ENCODE results near the gene BABAM1. TPM values are rescaled to one million over a fixed set of nuclear protein-coding genes. Genes with fewer than 3 reads are reported as not detected.

The BABAM1 gene
- total and polyA plus RNA-seq, 2 of the 4 experiments (the other 2 are of a cell fraction) = 95.1 to 101 TPM

Other genes starting within 250 kb of the BABAM1 start
- 0.28 and 0.36 TPM in 2 replicates for gene CPAMD8, start 240.6 kb upstream of the BABAM1 start, total RNA-seq (2012; rRNA removed)
- gene CPAMD8, start 240.6 kb upstream of the BABAM1 start, polyA plus RNA-seq (2012; rRNA removed) = 0.63 and 0.79 TPM in 2 replicates
- 3.4 and 3.9 TPM in 2 replicates for gene HAUS8, start 192.0 kb upstream of the BABAM1 start, total RNA-seq (2012; rRNA removed)
- gene HAUS8, start 192.0 kb upstream of the BABAM1 start, polyA plus RNA-seq (2012; rRNA removed) = 12.8 and 14.2 TPM in 2 replicates
- gene MYO9B, start 191.7 kb upstream of the BABAM1 start, total RNA-seq (2012; rRNA removed) = 59.7 and 61.8 TPM in 2 replicates
- gene MYO9B, start 191.7 kb upstream of the BABAM1 start, polyA plus RNA-seq (2012; rRNA removed) = 77.8 and 91.3 TPM in 2 replicates
- 17.2 and 18.1 TPM in 2 replicates for gene USE1, start 52.1 kb upstream of the BABAM1 start, total RNA-seq (2012; rRNA removed)
- gene USE1, start 52.1 kb upstream of the BABAM1 start, polyA plus RNA-seq (2012; rRNA removed) = 24.2 and 28.7 TPM in 2 replicates
- 0.83 and 1.1 TPM in 2 replicates for gene OCEL1, start 41.2 kb upstream of the BABAM1 start, total RNA-seq (2012; rRNA removed)
- gene OCEL1, start 41.2 kb upstream of the BABAM1 start, polyA plus RNA-seq (2012; rRNA removed) = 5.7 and 7.2 TPM in 2 replicates
- gene NR2F6, start 21.5 kb upstream of the BABAM1 start, total RNA-seq (2012; rRNA removed) = 8.4 and 10.0 TPM in 2 replicates
- 20.5 and 28.5 TPM in 2 replicates for gene NR2F6, start 21.5 kb upstream of the BABAM1 start, polyA plus RNA-seq (2012; rRNA removed)
- not detected in 2 replicates for gene USHBP1, start 2.7 kb upstream of the BABAM1 start, total RNA-seq (2012; rRNA removed)
- gene USHBP1, start 2.7 kb upstream of the BABAM1 start, polyA plus RNA-seq (2012; rRNA removed) = not detected in 2 replicates
- gene ANKLE1, start 14.5 kb downstream of the BABAM1 start, total RNA-seq (2012; rRNA removed) = under 0.01 and 0.28 TPM in 2 replicates
- gene ANKLE1, start 14.5 kb downstream of the BABAM1 start, polyA plus RNA-seq (2012; rRNA removed) = 0.87 and 1.0 TPM in 2 replicates
- gene ABHD8, start 36.0 kb downstream of the BABAM1 start, total RNA-seq (2012; rRNA removed) = 3.6 and 3.9 TPM in 2 replicates
- gene ABHD8, start 36.0 kb downstream of the BABAM1 start, polyA plus RNA-seq (2012; rRNA removed) = 10.2 and 11.4 TPM in 2 replicates
- gene MRPL34, start 38.4 kb downstream of the BABAM1 start, total RNA-seq (2012; rRNA removed) = 7.3 and 17.2 TPM in 2 replicates
- 31.7 and 37.0 TPM in 2 replicates for gene MRPL34, start 38.4 kb downstream of the BABAM1 start, polyA plus RNA-seq (2012; rRNA removed)
- 33.7 and 35.0 TPM in 2 replicates for gene DDA1, start 42.1 kb downstream of the BABAM1 start, total RNA-seq (2012; rRNA removed)
- 87.2 and 113 TPM in 2 replicates for gene DDA1, start 42.1 kb downstream of the BABAM1 start, polyA plus RNA-seq (2012; rRNA removed)
- 1.6 and 1.7 TPM in 2 replicates for gene ANO8, start 67.4 kb downstream of the BABAM1 start, total RNA-seq (2012; rRNA removed)
- gene ANO8, start 67.4 kb downstream of the BABAM1 start, polyA plus RNA-seq (2012; rRNA removed) = 5.3 and 5.6 TPM in 2 replicates
- gene GTPBP3, start 70.1 kb downstream of the BABAM1 start, total RNA-seq (2012; rRNA removed) = 4.3 and 4.7 TPM in 2 replicates
- gene GTPBP3, start 70.1 kb downstream of the BABAM1 start, polyA plus RNA-seq (2012; rRNA removed) = 14.6 and 15.1 TPM in 2 replicates
- gene PLVAP, start 109.9 kb downstream of the BABAM1 start, total RNA-seq (2012; rRNA removed) = not detected in 2 replicates
- gene PLVAP, start 109.9 kb downstream of the BABAM1 start, polyA plus RNA-seq (2012; rRNA removed) = not detected in 2 replicates
- not detected in 2 replicates for gene CCDC194, start 126.8 kb downstream of the BABAM1 start, total RNA-seq (2012; rRNA removed)
- gene CCDC194, start 126.8 kb downstream of the BABAM1 start, polyA plus RNA-seq (2012; rRNA removed) = not detected in 2 replicates
- 0.18 and 0.28 TPM in 2 replicates for gene BST2, start 138.2 kb downstream of the BABAM1 start, total RNA-seq (2012; rRNA removed)
- gene BST2, start 138.2 kb downstream of the BABAM1 start, polyA plus RNA-seq (2012; rRNA removed) = 0.67 and 0.92 TPM in 2 replicates
- 13.8 and 13.9 TPM in 2 replicates for gene MVB12A, start 152.6 kb downstream of the BABAM1 start, total RNA-seq (2012; rRNA removed)
- gene MVB12A, start 152.6 kb downstream of the BABAM1 start, polyA plus RNA-seq (2012; rRNA removed) = 43.9 and 44.3 TPM in 2 replicates
- not detected in 2 replicates for gene TMEM221, start 181.2 kb downstream of the BABAM1 start, total RNA-seq (2012; rRNA removed)
- 0.06 and 0.12 TPM in 2 replicates for gene TMEM221, start 181.2 kb downstream of the BABAM1 start, polyA plus RNA-seq (2012; rRNA removed)
- not detected in 2 replicates for gene NXNL1, start 193.5 kb downstream of the BABAM1 start, total RNA-seq (2012; rRNA removed)
- not detected in 2 replicates for gene NXNL1, start 193.5 kb downstream of the BABAM1 start, polyA plus RNA-seq (2012; rRNA removed)
- gene SLC27A1, start 203.1 kb downstream of the BABAM1 start, total RNA-seq (2012; rRNA removed) = 4.8 and 5.6 TPM in 2 replicates
- gene SLC27A1, start 203.1 kb downstream of the BABAM1 start, polyA plus RNA-seq (2012; rRNA removed) = 12.9 and 15.6 TPM in 2 replicates
- 33.9 and 37.2 TPM in 2 replicates for gene PGLS, start 244.2 kb downstream of the BABAM1 start, total RNA-seq (2012; rRNA removed)
- gene PGLS, start 244.2 kb downstream of the BABAM1 start, polyA plus RNA-seq (2012; rRNA removed) = 74.3 and 92.0 TPM in 2 replicates